ENCODE results near the gene FSTL5. TPM values are rescaled to one million over a fixed set of nuclear protein-coding genes. Genes with fewer than 3 reads are reported as not detected.

The FSTL5 gene
- total and polyA plus RNA-seq, 2 experiments from 2014 or later = 0.06 to 0.49 TPM

DNA sequence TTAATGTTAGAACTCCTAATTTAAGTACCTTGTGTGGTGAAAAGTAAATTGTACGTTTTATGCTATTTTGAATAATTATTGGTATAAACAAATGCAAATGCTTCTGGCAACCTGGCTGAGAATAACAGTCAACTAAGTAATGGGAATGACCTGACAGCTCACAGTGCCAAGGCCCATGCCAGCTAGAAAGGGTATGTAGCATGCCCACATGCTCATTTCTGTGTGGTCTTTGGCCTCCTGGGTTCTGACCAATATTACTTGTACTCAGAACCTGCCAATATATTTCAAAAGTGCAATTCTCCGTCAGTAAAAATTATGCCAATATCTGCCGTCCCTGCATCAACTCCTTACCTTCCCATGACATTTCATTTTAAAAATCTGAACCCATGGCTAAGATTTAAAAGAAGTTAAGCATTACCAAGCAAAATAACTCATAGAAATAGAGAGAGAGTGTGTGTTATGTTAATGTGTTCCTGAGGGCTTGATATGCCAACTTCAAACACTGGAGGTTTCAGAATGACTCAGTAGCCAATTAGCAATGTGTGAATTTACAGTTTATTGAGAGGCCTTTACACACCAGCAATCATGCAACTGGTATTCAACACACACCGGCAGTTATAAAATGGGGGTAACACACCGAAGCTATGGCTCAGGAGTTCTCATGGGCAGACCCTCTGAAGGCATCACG is 820.8 kb downstream of the FSTL5 start (continued):
- TF ChIP-seq, protein P1, sequence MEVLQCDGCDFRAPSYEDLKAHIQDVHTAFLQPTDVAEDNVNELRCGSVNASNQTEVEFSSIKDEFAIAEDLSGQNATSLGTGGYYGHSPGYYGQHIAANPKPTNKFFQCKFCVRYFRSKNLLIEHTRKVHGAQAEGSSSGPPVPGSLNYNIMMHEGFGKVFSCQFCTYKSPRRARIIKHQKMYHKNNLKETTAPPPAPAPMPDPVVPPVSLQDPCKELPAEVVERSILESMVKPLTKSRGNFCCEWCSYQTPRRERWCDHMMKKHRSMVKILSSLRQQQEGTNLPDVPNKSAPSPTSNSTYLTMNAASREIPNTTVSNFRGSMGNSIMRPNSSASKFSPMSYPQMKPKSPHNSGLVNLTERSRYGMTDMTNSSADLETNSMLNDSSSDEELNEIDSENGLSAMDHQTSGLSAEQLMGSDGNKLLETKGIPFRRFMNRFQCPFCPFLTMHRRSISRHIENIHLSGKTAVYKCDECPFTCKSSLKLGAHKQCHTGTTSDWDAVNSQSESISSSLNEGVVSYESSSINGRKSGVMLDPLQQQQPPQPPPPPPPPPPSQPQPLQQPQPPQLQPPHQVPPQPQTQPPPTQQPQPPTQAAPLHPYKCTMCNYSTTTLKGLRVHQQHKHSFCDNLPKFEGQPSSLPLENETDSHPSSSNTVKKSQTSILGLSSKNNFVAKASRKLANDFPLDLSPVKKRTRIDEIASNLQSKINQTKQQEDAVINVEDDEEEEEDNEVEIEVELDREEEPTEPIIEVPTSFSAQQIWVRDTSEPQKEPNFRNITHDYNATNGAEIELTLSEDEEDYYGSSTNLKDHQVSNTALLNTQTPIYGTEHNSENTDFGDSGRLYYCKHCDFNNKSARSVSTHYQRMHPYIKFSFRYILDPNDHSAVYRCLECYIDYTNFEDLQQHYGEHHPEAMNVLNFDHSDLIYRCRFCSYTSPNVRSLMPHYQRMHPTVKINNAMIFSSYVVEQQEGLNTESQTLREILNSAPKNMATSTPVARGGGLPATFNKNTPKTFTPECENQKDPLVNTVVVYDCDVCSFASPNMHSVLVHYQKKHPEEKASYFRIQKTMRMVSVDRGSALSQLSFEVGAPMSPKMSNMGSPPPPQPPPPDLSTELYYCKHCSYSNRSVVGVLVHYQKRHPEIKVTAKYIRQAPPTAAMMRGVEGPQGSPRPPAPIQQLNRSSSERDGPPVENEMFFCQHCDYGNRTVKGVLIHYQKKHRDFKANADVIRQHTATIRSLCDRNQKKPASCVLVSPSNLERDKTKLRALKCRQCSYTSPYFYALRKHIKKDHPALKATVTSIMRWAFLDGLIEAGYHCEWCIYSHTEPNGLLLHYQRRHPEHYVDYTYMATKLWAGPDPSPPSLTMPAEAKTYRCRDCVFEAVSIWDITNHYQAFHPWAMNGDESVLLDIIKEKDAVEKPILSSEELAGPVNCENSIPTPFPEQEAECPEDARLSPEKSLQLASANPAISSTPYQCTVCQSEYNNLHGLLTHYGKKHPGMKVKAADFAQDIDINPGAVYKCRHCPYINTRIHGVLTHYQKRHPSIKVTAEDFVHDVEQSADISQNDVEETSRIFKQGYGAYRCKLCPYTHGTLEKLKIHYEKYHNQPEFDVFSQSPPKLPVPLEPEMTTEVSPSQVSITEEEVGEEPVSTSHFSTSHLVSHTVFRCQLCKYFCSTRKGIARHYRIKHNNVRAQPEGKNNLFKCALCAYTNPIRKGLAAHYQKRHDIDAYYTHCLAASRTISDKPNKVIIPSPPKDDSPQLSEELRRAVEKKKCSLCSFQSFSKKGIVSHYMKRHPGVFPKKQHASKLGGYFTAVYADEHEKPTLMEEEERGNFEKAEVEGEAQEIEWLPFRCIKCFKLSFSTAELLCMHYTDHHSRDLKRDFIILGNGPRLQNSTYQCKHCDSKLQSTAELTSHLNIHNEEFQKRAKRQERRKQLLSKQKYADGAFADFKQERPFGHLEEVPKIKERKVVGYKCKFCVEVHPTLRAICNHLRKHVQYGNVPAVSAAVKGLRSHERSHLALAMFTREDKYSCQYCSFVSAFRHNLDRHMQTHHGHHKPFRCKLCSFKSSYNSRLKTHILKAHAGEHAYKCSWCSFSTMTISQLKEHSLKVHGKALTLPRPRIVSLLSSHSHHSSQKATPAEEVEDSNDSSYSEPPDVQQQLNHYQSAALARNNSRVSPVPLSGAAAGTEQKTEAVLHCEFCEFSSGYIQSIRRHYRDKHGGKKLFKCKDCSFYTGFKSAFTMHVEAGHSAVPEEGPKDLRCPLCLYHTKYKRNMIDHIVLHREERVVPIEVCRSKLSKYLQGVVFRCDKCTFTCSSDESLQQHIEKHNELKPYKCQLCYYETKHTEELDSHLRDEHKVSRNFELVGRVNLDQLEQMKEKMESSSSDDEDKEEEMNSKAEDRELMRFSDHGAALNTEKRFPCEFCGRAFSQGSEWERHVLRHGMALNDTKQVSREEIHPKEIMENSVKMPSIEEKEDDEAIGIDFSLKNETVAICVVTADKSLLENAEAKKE (CRISPR knock-in tag; IDR thresholded peaks at IDR 0.05) = no peak
- no peak for TF ChIP-seq JUNB (IDR thresholded peaks at IDR 0.05; ENCODE audit: unreplicated experiment)

DNA sequence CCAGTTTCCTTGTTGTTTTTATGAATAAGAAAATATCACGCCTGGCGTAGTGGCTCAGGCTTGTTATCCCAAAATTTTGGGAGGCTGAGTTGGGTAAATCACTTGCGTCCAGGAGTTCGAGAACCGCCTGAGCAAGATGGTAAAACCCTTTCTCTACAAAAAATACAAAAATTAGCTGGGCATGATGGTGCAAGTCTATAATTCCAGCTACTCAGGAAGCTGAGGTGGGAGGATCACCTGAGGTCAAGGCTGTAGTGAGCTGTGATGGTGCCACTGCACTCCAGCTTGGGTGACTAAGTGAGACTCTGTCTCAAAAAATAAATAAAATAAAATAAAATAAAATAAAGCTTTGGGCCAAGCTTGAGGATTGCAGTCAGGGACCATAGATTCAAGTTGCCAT is 827.2 kb downstream of the FSTL5 start:
- no peaks in the 10 kb centered on the region for H3K27me3 Mint-ChIP-seq (ENCODE audit: insufficient read depth, low read depth, poor library complexity)
- H3K79me2 ChIP-seq (replicated peaks; ENCODE audit: insufficient read depth) = no peaks in the 10 kb centered on the region
- H3K36me3 ChIP-seq (ENCODE audit: insufficient read depth) = no peaks in the 10 kb centered on the region
- no peak overlapping the region for H2AFZ ChIP-seq
- H3K27ac ChIP-seq (ENCODE audit: low read depth) = no peak overlapping the region
- no peaks in the 10 kb centered on the region for H3K9me3 Mint-ChIP-seq
- no peak overlapping the region for H3K4me3 ChIP-seq
- H3K36me3 Mint-ChIP-seq (ENCODE audit: low read depth) = no peaks in the 10 kb centered on the region
- no peaks in the 10 kb centered on the region for H3K27me3 ChIP-seq (ENCODE audit: insufficient read depth)
- H3K4me1 Mint-ChIP-seq = no peaks in the 10 kb centered on the region
- no peak overlapping the region for H3K4me2 ChIP-seq
- H3K9me2 ChIP-seq (ENCODE audit: insufficient read depth) = peaks cover 15% of the 10 kb centered on the region; the same call in 1 of the 2 replicates
- H4K20me1 ChIP-seq (replicated peaks; ENCODE audit: insufficient read depth) = no peaks in the 10 kb centered on the region
- ATAC-seq = no peak
- no peaks in the 10 kb centered on the region for H3F3A ChIP-seq (replicated peaks; ENCODE audit: low read depth)
- no peak overlapping the region for H3K27ac Mint-ChIP-seq
- H3K4me3 Mint-ChIP-seq = no peak overlapping the region
- no peak for DNase-seq (ENCODE audit: low spot score)
- H3K4me1 ChIP-seq (ENCODE audit: insufficient read depth) = no peaks in the 10 kb centered on the region
- TF ChIP-seq EZH2phosphoT487 (IDR thresholded peaks at IDR 0.05; ENCODE audit: unreplicated experiment) (no peak), NANOG (IDR thresholded peaks at IDR 0.05; ENCODE audit: borderline replicate concordance) (no peak), ZNF114 (CRISPR knock-in tag; IDR thresholded peaks at IDR 0.05) (no peak), JUNB (IDR thresholded peaks at IDR 0.05; ENCODE audit: unreplicated experiment) (no peak), CREB1 (CRISPR knock-in tag; IDR thresholded peaks at IDR 0.05; ENCODE audit: low read depth) (no peak)
- TF ChIP-seq, protein P1 (CRISPR knock-in tag; IDR thresholded peaks at IDR 0.05) = no peak
- TF ChIP-seq, protein P2, sequence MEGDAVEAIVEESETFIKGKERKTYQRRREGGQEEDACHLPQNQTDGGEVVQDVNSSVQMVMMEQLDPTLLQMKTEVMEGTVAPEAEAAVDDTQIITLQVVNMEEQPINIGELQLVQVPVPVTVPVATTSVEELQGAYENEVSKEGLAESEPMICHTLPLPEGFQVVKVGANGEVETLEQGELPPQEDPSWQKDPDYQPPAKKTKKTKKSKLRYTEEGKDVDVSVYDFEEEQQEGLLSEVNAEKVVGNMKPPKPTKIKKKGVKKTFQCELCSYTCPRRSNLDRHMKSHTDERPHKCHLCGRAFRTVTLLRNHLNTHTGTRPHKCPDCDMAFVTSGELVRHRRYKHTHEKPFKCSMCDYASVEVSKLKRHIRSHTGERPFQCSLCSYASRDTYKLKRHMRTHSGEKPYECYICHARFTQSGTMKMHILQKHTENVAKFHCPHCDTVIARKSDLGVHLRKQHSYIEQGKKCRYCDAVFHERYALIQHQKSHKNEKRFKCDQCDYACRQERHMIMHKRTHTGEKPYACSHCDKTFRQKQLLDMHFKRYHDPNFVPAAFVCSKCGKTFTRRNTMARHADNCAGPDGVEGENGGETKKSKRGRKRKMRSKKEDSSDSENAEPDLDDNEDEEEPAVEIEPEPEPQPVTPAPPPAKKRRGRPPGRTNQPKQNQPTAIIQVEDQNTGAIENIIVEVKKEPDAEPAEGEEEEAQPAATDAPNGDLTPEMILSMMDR (conservative IDR thresholded peaks at IDR 0.05; ENCODE audit: low read depth in 2 of 2) = no peak
